ENCODE data around the gene FAM169A. TPM values are rescaled to one million over a fixed set of nuclear protein-coding genes. Genes with fewer than 3 reads are reported as not detected.
"Not testable (repeated sequence)": the region's sequence is repeated elsewhere in the genome, so short reads cannot be mapped to it uniquely, and the experiment has no call there.

Gene FAM169A
- polyA plus RNA-seq, 3 donors: 18.0 to 20.3 (median 18.2) TPM

DNA sequence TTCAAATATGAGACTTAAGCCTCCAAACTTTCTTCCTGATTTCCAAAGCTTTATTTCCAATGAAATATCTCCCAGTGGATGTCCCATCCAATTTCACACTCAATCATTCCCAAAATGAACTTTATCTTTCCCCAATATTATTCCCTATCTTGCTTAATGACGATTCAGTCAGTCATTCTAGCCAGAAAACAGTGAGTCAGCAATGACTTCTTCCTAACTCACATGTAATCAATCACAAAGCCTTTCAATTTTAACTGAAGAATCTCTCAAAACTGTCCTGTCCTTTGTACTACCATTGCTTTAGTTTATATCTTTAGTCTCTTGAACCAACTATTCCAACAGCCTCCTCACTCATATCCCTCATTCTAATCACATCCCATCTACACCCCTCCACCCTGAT is 64.2 kb downstream of the FAM169A start:
- no peak for DNase-seq

DNA sequence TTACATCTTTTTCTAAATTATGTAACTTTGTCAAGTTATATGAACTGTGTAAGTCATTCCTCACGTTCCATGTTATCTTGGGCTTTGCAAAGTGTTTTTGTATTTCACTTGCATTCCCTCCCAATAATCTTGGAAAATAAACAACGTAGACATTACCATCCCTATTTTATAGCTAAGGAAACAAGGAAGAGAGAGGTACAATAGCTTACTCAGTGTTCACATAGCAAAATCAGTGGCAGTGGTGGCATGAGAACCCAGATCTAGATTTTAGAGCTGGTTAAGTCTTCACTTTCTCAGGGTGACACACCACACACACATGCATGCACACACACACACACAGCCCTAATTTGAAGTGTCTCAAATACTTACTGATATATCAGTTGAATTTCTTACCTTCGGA is 65.0 kb downstream of the FAM169A start:
- DNase-seq: no peak

DNA sequence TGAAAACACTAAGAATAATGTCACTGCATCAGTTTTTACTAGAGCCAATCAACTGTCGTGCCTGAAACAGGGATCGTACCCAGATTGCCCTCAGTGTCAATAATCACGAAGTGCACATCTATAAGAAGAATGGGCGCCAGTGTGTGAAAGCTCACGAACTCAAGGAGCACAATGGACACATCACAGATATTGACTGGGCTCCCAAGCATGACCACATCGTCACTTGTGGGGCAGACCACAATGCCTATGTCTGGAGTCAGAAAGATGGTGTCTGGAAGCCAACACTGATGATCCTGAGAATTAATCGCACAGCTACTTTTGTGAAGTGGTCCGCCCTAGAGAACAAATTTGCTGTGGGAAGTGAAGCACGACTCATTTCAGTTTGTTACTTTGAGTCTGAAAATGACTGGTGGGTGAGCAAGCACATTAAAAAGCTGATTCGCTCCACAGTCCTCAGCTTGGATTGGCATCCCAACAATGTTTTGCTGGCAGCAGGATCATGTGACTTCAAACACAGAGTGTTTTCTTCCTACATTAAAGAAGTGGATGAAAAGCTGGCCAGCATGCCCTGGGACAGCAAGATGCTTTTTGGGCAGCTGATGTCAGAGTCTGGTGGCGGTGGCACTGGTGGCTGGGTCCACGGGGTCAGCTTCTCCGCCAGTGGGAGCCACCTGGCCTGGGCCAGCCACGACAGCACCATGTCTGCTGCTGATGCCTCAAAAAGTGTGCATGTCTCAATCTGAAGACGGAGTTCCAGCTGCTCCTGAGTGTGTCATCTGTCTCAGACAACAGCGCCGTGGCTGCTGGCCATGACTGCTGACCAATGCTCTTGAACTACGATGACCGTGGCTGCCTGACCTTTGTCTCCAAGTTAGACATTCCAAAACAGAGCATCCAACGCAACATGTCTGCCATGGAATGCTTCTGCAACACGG is 66.9 kb downstream of the FAM169A start:
- no peak for DNase-seq

DNA sequence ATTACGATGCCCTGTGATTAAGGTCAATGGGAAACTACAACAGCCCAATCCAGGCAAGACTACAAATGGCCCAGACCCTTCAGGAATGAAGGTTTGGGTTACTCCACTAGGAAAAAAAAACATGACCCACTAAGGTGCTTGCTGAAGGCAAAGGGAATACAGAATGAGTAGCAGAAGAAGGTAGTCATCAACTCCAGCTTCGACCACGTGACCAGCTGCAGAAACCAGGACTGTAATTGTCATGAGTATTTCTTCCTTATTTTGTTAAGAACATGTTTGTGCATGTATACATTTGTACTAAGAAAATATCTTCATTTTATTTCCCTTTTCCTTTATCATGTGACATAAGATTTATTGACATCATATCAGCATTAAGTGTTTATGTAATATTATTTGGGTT is 74.5 kb downstream of the FAM169A start:
- not testable (repeated sequence) for DNase-seq

DNA sequence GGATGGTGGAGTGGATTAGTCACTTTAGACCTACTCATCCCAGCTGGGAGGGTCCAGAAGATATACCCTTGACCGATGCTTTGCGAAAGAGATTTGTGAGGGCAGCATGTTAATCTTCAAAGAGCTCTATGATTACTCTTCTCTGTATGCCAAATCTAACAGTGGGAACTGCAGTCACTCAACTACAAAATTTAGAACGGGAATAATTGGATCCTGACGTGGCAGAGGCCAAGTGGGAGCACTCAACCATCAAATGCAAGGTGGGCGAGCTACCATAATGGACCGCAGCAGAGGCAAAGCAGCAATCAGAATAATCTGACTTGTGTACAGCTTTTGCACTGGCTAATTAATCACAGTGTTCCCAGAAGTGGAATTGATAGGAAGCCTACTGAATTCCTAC is 78.8 kb downstream of the FAM169A start:
- DNase-seq: no peak

DNA sequence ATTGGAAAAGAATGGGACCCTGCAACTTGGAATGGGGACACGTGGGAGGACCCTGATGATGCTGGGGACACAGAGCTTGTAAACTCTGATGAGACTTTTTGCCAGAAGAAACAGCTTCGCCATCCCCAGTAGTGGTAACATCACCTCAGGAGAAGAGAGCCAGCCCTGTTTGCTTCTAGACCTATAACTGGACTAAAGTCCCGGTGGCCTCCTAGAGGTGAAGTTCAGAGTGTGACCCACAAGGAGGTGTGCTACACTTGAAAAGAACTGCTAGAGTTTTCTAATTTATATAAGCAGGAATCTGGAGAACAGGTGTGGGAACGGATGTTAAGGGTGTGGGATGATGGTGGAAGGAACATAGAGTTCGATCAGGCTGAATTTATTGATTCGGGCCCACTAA is 79.3 kb downstream of the FAM169A start:
- DNase-seq: no peak

DNA sequence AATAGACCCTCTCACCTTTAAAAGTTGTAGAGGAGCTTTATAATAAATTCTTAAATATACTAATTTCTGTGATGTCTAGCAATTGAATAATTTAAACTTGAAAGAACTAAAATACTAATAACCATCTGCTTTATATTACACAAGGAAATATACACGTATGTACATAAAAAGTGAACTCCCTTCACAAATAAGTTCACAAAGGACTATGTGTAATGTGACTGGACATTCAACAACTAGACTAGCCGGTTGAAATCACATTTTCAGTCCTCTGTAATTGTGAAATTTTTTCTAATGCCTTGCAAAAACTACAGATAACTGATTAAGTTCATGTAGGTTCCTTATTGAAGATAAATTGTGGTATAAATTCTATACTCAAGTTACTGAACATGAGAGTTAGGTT is 87.6 kb downstream of the FAM169A start:
- DNase-seq: no peak

DNA sequence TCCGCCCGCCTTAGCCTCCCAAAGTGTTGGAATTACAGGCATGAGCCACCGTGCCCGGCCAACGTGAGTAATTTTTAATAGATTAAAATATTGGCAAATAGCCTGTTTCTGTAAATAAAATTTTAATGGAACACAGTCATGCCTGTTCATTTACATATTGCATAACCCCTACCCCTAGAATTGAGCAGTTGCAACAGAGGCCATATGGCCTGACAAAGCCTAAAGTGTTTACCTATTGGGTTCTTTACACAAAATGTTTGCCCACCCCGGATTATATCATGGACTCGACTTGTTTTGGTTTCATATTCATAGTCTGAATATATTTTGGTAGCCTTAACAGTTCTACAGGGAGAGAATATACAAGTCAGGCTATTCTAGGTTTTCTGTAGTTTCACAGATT is 93.8 kb downstream of the FAM169A start:
- DNase-seq: no peak

DNA sequence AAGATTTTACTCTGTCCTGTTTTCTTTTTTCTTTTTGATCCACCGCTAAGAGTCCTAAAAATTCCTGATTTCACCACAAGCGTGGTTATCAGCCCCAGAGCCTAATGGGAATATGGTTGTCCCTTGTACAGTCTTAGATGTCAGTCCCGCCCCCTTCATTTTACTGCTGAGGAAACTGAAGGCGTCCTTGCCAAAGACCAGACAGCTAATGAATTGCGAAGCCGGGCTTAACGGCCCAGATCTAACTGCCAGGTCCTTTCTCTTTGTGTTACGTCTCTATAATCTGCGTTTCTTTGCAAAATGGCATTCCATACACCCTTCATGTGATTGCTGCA is 98.6 kb downstream of the FAM169A start:
- peak; percentile 38 for DNase-seq

DNA sequence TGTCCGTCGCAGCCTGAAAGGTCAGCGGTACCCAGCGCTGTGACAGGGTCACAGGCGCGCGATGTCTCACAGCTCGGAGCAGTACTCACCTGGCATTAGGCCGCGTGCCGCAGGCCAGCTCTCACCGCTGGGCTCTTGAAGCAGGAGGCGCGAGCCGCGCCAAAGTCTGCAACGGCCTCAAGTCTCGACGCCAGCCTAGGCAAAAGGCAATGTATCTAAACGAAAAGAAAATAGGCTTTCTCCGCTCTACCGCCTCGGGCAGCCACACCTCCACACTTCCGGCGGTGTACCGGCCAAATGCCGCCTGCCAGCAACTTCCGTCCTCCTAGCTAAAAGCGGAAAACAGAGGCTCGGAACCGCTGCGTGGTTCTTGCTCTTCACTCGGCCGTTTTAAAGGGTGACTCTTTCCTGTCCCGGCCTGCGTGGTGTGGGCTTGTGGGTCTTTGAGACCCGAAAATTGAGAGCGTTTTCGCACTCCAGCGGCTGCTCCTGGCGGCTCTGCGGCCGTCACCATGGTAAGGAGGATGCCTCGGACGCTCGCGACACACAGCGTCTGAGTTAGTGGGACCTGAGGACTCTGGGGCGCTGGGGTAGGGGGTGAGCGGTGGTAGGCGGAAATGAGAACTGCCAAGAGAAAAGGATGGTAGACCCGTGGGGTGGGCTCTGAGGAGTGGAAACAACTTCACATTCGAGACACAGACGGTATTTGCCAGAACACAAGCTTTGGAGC is 99.2 kb downstream of the FAM169A start, which contains the start of the genes GFM2 and NSA2:
TSS of gene GFM2 (minus strand) at position 269 of the 730 bp plus-strand sequence. CDS start 3,375 bp downstream, outside the sequence.
TSS of gene NSA2 (plus strand) at position 401 of the 730 bp plus-strand sequence. CDS start at position 513, 112 bp downstream.
- DNase-seq: peak; percentile 95

DNA sequence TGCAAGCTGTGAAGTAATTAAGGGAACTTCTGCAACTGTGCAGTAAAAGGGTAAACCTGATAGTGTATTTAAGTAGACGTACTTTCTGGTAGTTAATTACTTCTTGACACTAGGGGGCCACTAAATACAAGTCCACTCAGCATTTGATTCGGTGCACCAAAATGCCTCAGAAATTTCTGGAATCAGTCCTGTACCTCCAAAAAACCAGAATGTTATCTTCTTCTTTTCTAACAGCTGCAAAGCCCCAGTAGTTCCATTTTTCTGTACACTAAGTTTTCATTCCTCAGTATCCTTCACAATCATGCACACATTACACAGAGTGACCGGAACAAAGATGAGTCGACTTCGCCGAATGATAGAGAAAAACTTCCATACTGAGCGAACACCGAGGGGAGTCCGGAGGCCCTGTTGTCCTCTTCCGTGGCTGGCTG is 99.8 kb downstream of the FAM169A start:
- DNase-seq: peak; percentile 54

DNA sequence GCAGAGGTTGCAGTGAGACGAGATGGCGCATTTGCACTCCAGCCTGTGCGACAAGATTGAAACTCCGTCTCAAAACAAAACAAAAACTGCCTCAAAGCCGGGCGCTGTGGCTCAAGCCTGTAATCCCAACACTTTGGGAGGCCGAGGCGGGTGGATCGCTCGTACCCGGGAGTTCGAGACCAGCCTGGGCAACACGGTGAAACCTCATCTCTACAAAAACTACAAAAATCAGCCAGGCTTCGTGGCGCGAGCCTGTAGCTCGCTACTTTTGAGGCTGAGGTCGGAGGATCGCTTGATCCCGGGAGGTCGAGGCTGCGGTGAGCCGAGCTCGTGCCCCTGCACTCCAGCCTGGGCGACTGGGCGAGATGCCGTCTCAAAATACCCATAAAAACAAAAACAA is 100.3 kb downstream of the FAM169A start:
- DNase-seq: no peak

DNA sequence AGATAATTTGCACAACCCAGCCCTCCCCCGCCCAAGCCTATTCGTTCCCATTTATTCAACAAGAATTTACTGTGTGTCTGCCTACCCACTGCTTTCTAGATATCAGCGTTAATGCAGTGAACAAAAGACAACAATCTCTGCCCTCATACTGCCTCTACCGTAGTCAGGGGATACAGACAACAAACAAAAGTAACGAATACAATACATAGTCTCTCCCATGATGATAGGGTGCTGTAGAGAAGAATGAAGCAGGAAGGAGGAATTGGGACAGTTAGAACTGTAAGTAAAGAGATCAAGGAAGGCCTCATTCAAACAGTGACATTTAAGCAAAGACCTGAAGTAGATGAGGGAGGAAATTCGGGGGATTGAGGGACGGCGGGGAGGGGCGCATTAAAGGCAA is 101.0 kb downstream of the FAM169A start:
- no peak for DNase-seq

DNA sequence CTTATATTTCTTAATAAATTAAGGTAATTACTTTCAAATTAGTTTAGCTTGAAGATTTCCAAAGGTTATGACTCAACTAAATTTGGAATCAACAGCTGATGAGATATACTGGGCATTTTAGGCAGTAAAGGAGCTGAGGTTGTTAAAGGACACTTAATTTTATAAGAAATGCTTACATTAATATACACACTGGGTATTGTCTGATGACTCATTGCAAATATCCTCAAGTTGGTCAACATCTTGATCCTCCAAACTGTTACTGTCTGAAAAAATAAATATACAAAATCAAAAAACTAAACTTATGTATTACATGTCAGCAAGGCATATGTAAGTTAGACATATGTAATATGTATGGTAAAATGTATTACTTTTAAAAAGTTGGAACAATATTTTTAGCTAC is 102.7 kb downstream of the FAM169A start:
- DNase-seq: no peak

DNA sequence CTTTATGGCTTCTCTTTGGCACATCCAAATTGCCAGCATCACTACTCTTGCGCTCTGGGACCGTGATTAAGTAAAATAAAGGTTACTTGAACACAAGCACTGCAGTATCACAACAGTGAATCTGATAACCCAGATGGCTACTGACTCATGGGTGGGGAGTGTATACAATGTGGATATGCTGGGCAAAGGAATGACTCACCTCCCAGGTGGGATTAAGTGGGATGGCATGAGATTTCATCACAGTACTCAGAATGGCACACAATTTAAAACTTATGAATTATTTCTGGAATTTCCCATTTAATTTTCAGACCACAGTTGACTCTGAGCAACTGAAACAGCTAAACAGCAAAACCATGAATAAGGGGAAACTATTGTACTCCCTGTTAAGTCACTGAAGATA is 103.6 kb downstream of the FAM169A start:
- DNase-seq: no peak

DNA sequence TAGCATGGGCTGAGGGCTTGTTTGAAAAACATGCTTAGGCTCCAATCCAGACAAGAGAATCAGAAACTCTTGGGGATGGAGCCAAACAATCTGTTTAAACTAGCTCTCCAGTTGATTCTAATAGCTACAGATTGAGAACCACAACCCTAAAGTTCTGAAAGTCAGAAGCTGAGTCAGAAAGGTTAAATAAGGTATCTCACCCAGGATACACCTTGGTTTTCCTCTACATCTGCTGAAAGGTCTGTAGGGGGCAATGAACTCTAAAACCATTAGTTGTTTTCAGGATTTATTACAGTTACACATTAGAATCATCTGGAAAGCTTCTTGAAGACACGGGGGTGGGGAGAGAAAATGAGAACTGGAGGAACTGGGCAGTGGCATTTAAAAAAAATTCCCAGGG is 104.9 kb downstream of the FAM169A start:
- no peak for DNase-seq

DNA sequence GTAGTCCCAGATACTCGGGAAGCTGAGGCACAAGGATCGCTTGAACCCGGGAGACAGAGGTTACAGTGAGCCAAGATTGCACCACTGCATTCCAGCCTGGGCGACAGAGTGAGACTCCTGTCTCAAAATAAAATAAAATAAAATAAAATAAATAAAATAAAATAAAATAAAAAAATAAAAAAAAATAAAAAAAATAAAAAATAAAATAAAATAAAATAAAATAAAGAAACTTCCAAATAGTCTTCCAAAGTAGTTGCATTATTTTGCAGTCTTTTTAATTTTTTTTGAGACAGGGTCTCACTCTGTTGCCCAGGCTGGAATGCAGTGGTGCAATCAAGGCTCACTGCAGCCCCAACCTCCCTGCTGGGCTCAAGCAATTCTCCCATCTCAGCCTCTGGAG is 117.4 kb downstream of the FAM169A start:
- not testable (repeated sequence) for DNase-seq

DNA sequence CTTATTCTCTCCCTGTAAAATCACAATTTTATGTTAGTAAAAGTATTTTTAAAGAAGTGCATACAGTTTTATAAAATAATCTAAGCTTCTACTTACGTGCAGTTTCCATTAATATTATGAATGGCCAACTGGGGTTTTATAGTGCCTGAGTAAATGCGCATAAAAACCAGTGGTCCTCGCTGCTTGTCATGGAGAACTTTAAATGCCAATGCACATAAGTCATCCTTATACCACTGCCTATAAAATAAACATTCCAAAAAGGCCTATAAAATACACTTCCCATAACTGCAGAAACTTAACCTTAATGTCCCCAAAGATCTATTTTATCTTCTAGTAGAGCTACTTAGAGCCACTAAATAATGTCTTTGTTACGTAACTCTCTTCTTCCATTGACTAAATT is 127.8 kb downstream of the FAM169A start:
- DNase-seq: no peak

DNA sequence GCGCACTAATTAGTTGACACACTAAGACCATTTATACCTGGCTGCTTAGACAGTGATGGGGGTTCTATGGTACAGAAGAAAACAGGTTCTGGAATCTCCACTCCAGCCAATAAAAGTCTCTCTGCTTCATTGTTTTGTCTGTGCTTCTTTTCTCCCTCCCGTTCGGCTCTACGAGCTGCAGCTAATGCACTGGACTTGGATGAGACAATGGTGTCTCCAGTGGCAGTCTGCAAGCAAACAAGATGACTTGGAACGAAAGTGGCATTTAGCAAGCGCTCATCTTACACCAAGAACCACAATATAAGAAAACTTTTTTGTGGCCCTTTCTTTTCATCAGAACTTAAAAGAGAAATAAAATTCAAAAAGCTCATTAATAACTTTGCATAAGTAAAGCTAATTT is 129.4 kb downstream of the FAM169A start:
- no peak for DNase-seq

Measured in renal pelvis (tissue), 4 donors.